Uterus (tissue), 4 donors: Measurements from ENCODE around the gene SSC4D. TPM values are rescaled to one million over a fixed set of nuclear protein-coding genes. Genes with fewer than 3 reads are reported as not detected.
"Not testable (repeated sequence)": the region's sequence is repeated elsewhere in the genome, so short reads cannot be mapped to it uniquely, and the experiment has no call there.

Experiments
- DNase-seq, 2 donors: peaks; one replicate each; pipeline ENCODE4 v3.0.0-alpha.2; 2019 to 2020
- H3K27ac ChIP-seq, 2 donors: fragments of 200-600 bp; sonication (generic); 1 replicate in 1 of 2; 2 replicates in 1 of 2; pipeline ENCODE4 v1.5.1; 2016 to 2018
- H3K27me3 ChIP-seq, 2 donors: fragments of 200-600 bp; sonication (generic); one replicate each; pipeline ENCODE4 v1.5.1; 2018 to 2019; ENCODE audit warnings: control low read depth in 1 of 2
- H3K36me3 ChIP-seq, 2 donors: fragments of 200-600 bp; sonication (generic); one replicate each; pipeline ENCODE4 v1.5.1; 2019; ENCODE audit warnings: control low read depth in 1 of 2
- H3K4me1 ChIP-seq, 2 donors: fragments of 200-600 bp; sonication (generic); one replicate each; pipeline ENCODE4 v1.5.1; 2018 to 2019; ENCODE audit warnings: control low read depth in 1 of 2
- H3K4me3 ChIP-seq, 2 donors: fragments of 200-600 bp; sonication (generic); 1 replicate in 1 of 2; 2 replicates in 1 of 2; pipeline ENCODE4 v1.5.1; 2018 to 2019; ENCODE audit warnings: mild to moderate bottlenecking in 1 of 2
- H3K9me3 ChIP-seq, 2 donors: fragments of 200-600 bp; sonication (generic); one replicate each; pipeline ENCODE4 v1.5.1; 2019; ENCODE audit warnings: control low read depth in 1 of 2
- POLR2A ChIP-seq, 2 donors: fragments of 450-650 bp; IDR thresholded peaks; one replicate each; pipeline ENCODE4 v1.6.1; 2016; ENCODE audit warnings: antibody characterized with exemption in 2 of 2, mild to moderate bottlenecking in 1 of 2, moderate library complexity in 1 of 2
- intact Hi-C: fragments of 100-400 bp; cut with DNase I; formaldehyde crosslinking; loops from one replicate; pipeline ENCODE4 v1.15.1; 2023; ENCODE audit warnings: low total_unique reads
- total RNA-seq, 4 donors: library from RNA; depleted of rRNA in 3 of 4; stranded (reverse); fragments of >200 nt in 3 of 4; gene quantifications; one replicate each; pipeline versions ENCODE4 v1.1.0 to v1.2.4, GENCODE V29; 2014 to 2023
- TF ChIP-seq, protein P1 (sequence below), 4 experiments: fragments of 200-600 bp in 2 of 4; fragments of 450-650 bp in 2 of 4; sonication (generic) in 2 of 4; IDR thresholded peaks; one replicate each; pipeline ENCODE4 v1.5.1; 2016 to 2019; ENCODE audit warnings: antibody characterized with exemption in 4 of 4, mild to moderate bottlenecking in 2 of 4, moderate library complexity in 1 of 4
- donor health status: DM: yes; HTN: yes; CAD: no.

The SSC4D gene
- total RNA-seq, 4 donors from 2014 or later = 0.37 to 1.0 TPM; not detected in 2

- Histone ChIP-seq H3K4me3 (no peak overlapping the region), H3K9me3 (no peaks in the 10 kb centered on the region), H3K27ac (no peak overlapping the region), H3K36me3 (no peaks in the 10 kb centered on the region), H3K27me3 (no peaks in the 10 kb centered on the region), H3K4me1 (no peaks in the 10 kb centered on the region)
- no peak for DNase-seq
- intact Hi-C loops = no loop called here
- TF ChIP-seq, protein P1, sequence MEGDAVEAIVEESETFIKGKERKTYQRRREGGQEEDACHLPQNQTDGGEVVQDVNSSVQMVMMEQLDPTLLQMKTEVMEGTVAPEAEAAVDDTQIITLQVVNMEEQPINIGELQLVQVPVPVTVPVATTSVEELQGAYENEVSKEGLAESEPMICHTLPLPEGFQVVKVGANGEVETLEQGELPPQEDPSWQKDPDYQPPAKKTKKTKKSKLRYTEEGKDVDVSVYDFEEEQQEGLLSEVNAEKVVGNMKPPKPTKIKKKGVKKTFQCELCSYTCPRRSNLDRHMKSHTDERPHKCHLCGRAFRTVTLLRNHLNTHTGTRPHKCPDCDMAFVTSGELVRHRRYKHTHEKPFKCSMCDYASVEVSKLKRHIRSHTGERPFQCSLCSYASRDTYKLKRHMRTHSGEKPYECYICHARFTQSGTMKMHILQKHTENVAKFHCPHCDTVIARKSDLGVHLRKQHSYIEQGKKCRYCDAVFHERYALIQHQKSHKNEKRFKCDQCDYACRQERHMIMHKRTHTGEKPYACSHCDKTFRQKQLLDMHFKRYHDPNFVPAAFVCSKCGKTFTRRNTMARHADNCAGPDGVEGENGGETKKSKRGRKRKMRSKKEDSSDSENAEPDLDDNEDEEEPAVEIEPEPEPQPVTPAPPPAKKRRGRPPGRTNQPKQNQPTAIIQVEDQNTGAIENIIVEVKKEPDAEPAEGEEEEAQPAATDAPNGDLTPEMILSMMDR (IDR thresholded peaks at IDR 0.05) = no peak
- TF ChIP-seq POLR2A (IDR thresholded peaks at IDR 0.05) = no peak
Observed at GRCh38 chr7:76427635-76428034, 18.1 kb upstream of the SSC4D start.

GRCh38 chr7:76426246-76426645, 16.7 kb upstream of the SSC4D start:
- no peaks in the 10 kb centered on the region for H3K9me3 ChIP-seq
- H3K4me1 ChIP-seq = no peaks in the 10 kb centered on the region
- no peak overlapping the region for H3K27ac ChIP-seq
- intact Hi-C loops = no loop called here
- H3K36me3 ChIP-seq = no peaks in the 10 kb centered on the region
- no peak for DNase-seq
- H3K27me3 ChIP-seq = no peaks in the 10 kb centered on the region
- no peak for TF ChIP-seq POLR2A (IDR thresholded peaks at IDR 0.05)
- TF ChIP-seq, protein P1 (IDR thresholded peaks at IDR 0.05) = no peak
- no peak overlapping the region for H3K4me3 ChIP-seq

- H3K36me3 ChIP-seq, H3K9me3 ChIP-seq, DNase-seq, H3K4me3 ChIP-seq, H3K27me3 ChIP-seq, H3K4me1 ChIP-seq, H3K27ac ChIP-seq, intact Hi-C loops: not testable (repeated sequence)
Observed at GRCh38 chr7:76425558-76425957, 16.1 kb upstream of the SSC4D start.

DNA sequence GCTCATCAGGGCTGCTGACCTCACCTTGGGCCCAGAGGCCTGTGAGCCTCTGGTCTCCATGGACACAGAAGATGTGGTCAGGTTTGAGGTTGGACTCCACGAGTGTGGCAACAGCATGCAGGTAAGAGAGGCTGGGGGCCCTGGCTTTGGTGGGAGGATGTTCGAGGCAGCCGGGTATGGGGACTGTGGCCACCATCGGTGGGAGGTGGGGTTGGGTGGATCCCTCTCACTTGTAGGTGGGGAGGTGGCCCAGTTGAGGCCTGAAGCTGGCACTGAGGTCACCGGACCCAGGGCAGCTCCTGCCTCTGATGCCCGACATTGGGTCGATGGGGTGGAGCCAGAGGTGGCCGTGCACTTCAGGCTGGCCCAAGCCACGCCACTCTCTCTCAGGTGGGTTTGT, 15.7 kb upstream of the SSC4D start:
- Histone ChIP-seq H3K9me3 (no peaks in the 10 kb centered on the region), H3K27ac (no peak overlapping the region), H3K4me3 (no peak overlapping the region), H3K4me1 (no peaks in the 10 kb centered on the region), H3K27me3 (no peaks in the 10 kb centered on the region), H3K36me3 (no peaks in the 10 kb centered on the region)
- intact Hi-C loops = no loop called here
- no peak for DNase-seq
- TF ChIP-seq, protein P1 (IDR thresholded peaks at IDR 0.05) = no peak
- TF ChIP-seq POLR2A (IDR thresholded peaks at IDR 0.05) = no peak

- no peak within 1 kb of the TSS for H3K4me3 ChIP-seq
- no peaks in the 10 kb centered on the region for H3K36me3 ChIP-seq
- DNase-seq = no peak
- H3K27ac ChIP-seq = no peak within 1 kb of the TSS
- no peaks in the 10 kb centered on the region for H3K9me3 ChIP-seq
- intact Hi-C loops = no loop called here
- no peaks in the 10 kb centered on the region for H3K27me3 ChIP-seq
- H3K4me1 ChIP-seq = no peaks in the 10 kb centered on the region
- TF ChIP-seq, protein P1 (IDR thresholded peaks at IDR 0.05) = no peak
- TF ChIP-seq POLR2A (IDR thresholded peaks at IDR 0.05) = no peak
Observed at GRCh38 chr7:76424413-76425111, 15.1 kb upstream of the SSC4D start, which contains the start of gene ZP3. Gene ZP3, plus strand, starts transcription at chr7:76424950. Its CDS starts 15 bp downstream, at chr7:76424965.
